BE2C (cell line): ENCODE measurements around the gene ACTA2.

Source experiments
- DNase-seq: peaks from one replicate; pipeline ENCODE4 v3.0.0-alpha.2; 2020
- H3K27me3 ChIP-seq: fragments of 250-450 bp; sonication (Bioruptor Pico); 2 replicates; pipeline ENCODE4 v1.5.1; 2020; ENCODE audit warnings: mild to moderate bottlenecking
- H3K36me3 ChIP-seq: fragments of 250-450 bp; sonication (Bioruptor Pico); 2 replicates; pipeline ENCODE4 v1.5.1; 2020; ENCODE audit warnings: mild to moderate bottlenecking
- H3K4me1 ChIP-seq: fragments of 250-450 bp; sonication (Bioruptor Pico); 2 replicates; pipeline ENCODE4 v1.5.1; 2020
- H3K4me3 ChIP-seq: 2 replicates; pipeline ENCODE4 v1.5.1; 2011; ENCODE audit warnings: low read depth, low read length
- H3K9me3 ChIP-seq: fragments of 250-450 bp; sonication (Bioruptor Pico); 2 replicates; pipeline ENCODE4 v1.5.1; 2020
- CTCF ChIP-seq: IDR thresholded peaks from 2 replicates; pipeline ENCODE4 v1.5.1; 2012; ENCODE audit warnings: mild to moderate bottlenecking, low read depth, low read length

The ACTA2 gene

GRCh38 chr10:88979603-88980002, 27.0 kb upstream of the ACTA2 start:
- Histone ChIP-seq H3K9me3 (no peaks in the 10 kb centered on the region), H3K4me3 (no peak overlapping the region), H3K27me3 (no peaks in the 10 kb centered on the region), H3K36me3 (no peaks in the 10 kb centered on the region), H3K4me1 (peaks cover 6% of the 10 kb centered on the region; the same call in 1 of the 2 replicates)
- DNase-seq: no peak
- no peak for TF ChIP-seq CTCF

GRCh38 chr10:88979153-88979562, 26.6 kb upstream of the ACTA2 start:
- no peak overlapping the region for H3K4me3 ChIP-seq
- no peaks in the 10 kb centered on the region for H3K9me3 ChIP-seq
- no peaks in the 10 kb centered on the region for H3K27me3 ChIP-seq
- DNase-seq: no peak
- no peaks in the 10 kb centered on the region for H3K36me3 ChIP-seq
- no peak for TF ChIP-seq CTCF
- H3K4me1 ChIP-seq: peaks cover 6% of the 10 kb centered on the region; the same call in 1 of the 2 replicates

- no peaks in the 10 kb centered on the region for H3K36me3 ChIP-seq
- no peaks in the 10 kb centered on the region for H3K9me3 ChIP-seq
- H3K27me3 ChIP-seq: no peaks in the 10 kb centered on the region
- no peak overlapping the region for H3K4me3 ChIP-seq
- no peak for TF ChIP-seq CTCF
- H3K4me1 ChIP-seq: peaks cover 6% of the 10 kb centered on the region; the same call in 1 of the 2 replicates
- DNase-seq: no peak
Measured at GRCh38 chr10:88978463-88978862, 25.9 kb upstream of the ACTA2 start.

GRCh38 chr10:88975377-88975720, 22.8 kb upstream of the ACTA2 start:
- Histone ChIP-seq H3K4me3 (peak overlapping the region; percentile 65), H3K36me3 (no peaks in the 10 kb centered on the region), H3K9me3 (no peaks in the 10 kb centered on the region), H3K27me3 (no peaks in the 10 kb centered on the region), H3K4me1 (no peaks in the 10 kb centered on the region)
- DNase-seq: no peak
- TF ChIP-seq CTCF: no peak

- Histone ChIP-seq H3K36me3 (no peaks in the 10 kb centered on the region), H3K27me3 (no peaks in the 10 kb centered on the region), H3K9me3 (no peaks in the 10 kb centered on the region), H3K4me1 (no peaks in the 10 kb centered on the region), H3K4me3 (peak overlapping the region; percentile 65)
- no peak for TF ChIP-seq CTCF
- no peak for DNase-seq
Measured at GRCh38 chr10:88974446-88975376, 22.1 kb upstream of the ACTA2 start.

GRCh38 chr10:88974012-88974411, 21.4 kb upstream of the ACTA2 start:
- Histone ChIP-seq H3K27me3 (no peaks in the 10 kb centered on the region), H3K9me3 (no peaks in the 10 kb centered on the region), H3K36me3 (no peaks in the 10 kb centered on the region), H3K4me1 (no peaks in the 10 kb centered on the region), H3K4me3 (no peak overlapping the region)
- no peak for TF ChIP-seq CTCF
- DNase-seq: no peak
